OCI-LY1 (cell line): ENCODE measurements around the gene BCL2L13.

ENCODE experiments used
- H2AFZ ChIP-seq: fragments of 200-600 bp; sonication (generic), shearing (Covaris generic); 2 replicates; pipeline ENCODE4 v1.6.0; 2014; ENCODE audit warnings: antibody characterized with exemption, mild to moderate bottlenecking, low read length
- H3F3A ChIP-seq: fragments of 200-600 bp; sonication (generic), shearing (Covaris generic); 2 replicates; pipeline ENCODE4 v1.6.0; 2014; ENCODE audit warnings: mild to moderate bottlenecking, antibody characterized with exemption, low read length, moderate library complexity; ENCODE audit not compliant: insufficient read depth
- H3K27ac ChIP-seq: fragments of 200-600 bp; sonication (generic); 2 replicates; pipeline ENCODE4 v1.5.1; 2014; ENCODE audit warnings: low read length, mixed run types, mild to moderate bottlenecking, low read depth; ENCODE audit not compliant: poor library complexity, severe bottlenecking
- H3K27me3 ChIP-seq: fragments of 200-600 bp; sonication (generic); 2 replicates; pipeline ENCODE4 v1.6.0; 2014; ENCODE audit warnings: antibody characterized with exemption, mild to moderate bottlenecking, low read length, moderate library complexity; ENCODE audit not compliant: insufficient read depth
- H3K36me3 ChIP-seq: fragments of 200-600 bp; sonication (generic); 2 replicates; pipeline ENCODE4 v1.6.1; 2014; ENCODE audit warnings: mild to moderate bottlenecking, antibody characterized with exemption, low read length, moderate library complexity, mixed read lengths; ENCODE audit not compliant: insufficient read depth
- H3K4me1 ChIP-seq: fragments of 200-600 bp; sonication (generic); 2 replicates; pipeline ENCODE4 v1.5.1; 2014; ENCODE audit warnings: mild to moderate bottlenecking, low read length, moderate library complexity; ENCODE audit not compliant: insufficient read depth, severe bottlenecking
- H3K4me2 ChIP-seq: fragments of 200-600 bp; sonication (generic), shearing (Covaris generic); 2 replicates; pipeline ENCODE4 v1.6.1; 2014; ENCODE audit warnings: low read length
- H3K4me3 ChIP-seq: fragments of 200-600 bp; sonication (generic); 2 replicates; pipeline ENCODE4 v1.5.1; 2014; ENCODE audit warnings: low read length, low read depth, mild to moderate bottlenecking, mixed read lengths; ENCODE audit not compliant: poor library complexity, severe bottlenecking
- H3K79me2 ChIP-seq: fragments of 200-600 bp; shearing (Covaris generic); 2 replicates; pipeline ENCODE4 v1.6.1; 2016; ENCODE audit warnings: mixed run types, low read length, mixed read lengths; ENCODE audit not compliant: insufficient read depth
- H3K9ac ChIP-seq: fragments of 200-600 bp; sonication (generic), shearing (Covaris generic); 2 replicates; pipeline ENCODE4 v1.6.1; 2014; ENCODE audit warnings: mild to moderate bottlenecking, low read length, mixed read lengths
- H3K9me2 ChIP-seq: fragments of 200-600 bp; sonication (generic), shearing (Covaris generic); 2 replicates; pipeline ENCODE4 v1.6.1; 2014; ENCODE audit warnings: low read depth, mild to moderate bottlenecking, low read length, mixed read lengths
- H3K9me3 ChIP-seq: fragments of 200-600 bp; shearing (Covaris generic); 2 replicates; pipeline ENCODE4 v1.6.1; 2014; ENCODE audit warnings: low read length, mixed read lengths
- H4K20me1 ChIP-seq: fragments of 200-600 bp; sonication (generic), shearing (Covaris generic); 2 replicates; pipeline ENCODE4 v1.6.0; 2016; ENCODE audit warnings: mild to moderate bottlenecking, low read length; ENCODE audit not compliant: insufficient read depth
- EZH2 ChIP-seq: fragments of 200-600 bp; sonication (generic), shearing (Covaris generic); IDR thresholded peaks from 2 replicates; pipeline ENCODE4 v1.8.0; 2017; ENCODE audit warnings: borderline replicate concordance, mixed run types, mild to moderate bottlenecking, antibody characterized with exemption, low read length, moderate library complexity, mixed read lengths
- TF ChIP-seq, protein P1 (sequence below): fragments of 200-600 bp; sonication (generic), shearing (Covaris generic); IDR thresholded peaks from 2 replicates; pipeline ENCODE4 v1.5.1; 2017; ENCODE audit warnings: mild to moderate bottlenecking, antibody characterized with exemption, low read length, moderate library complexity, mixed read lengths

Gene BCL2L13

DNA sequence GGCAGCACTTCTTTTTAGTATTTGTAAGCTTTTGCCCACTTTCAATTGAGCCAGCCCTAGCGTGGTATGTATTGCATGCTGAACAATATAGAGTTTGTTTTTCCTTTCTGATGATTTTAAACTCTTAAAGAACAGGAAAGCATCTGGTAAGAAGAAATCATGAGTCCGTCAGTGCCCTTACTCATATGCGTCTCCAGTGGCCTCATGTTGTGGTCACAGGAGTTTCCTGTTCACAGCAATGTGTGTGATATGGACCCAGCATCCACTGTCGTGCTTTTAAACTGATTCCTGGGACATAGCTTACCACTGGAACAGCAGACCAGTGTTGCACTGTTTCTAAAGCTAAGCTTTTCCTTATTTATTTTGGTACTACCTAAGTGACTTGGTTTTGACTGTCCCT is 95.6 kb downstream of the BCL2L13 start:
- Histone ChIP-seq H3K79me2 (no peaks in the 10 kb centered on the region), H3F3A (0 out of 2 replicates have a peak, but pooled peaks cover 4% of the 10 kb centered on the region), H4K20me1 (no peaks in the 10 kb centered on the region), H3K4me2 (no peak overlapping the region), H3K9me3 (no peaks in the 10 kb centered on the region), H3K27ac (no peak overlapping the region), H3K4me3 (no peak overlapping the region), H2AFZ (no peak overlapping the region), H3K9me2 (no peaks in the 10 kb centered on the region), H3K4me1 (no peaks in the 10 kb centered on the region), H3K36me3 (peaks cover 60% of the 10 kb centered on the region; the same call in 1 of the 2 replicates), H3K27me3 (no peaks in the 10 kb centered on the region), H3K9ac (no peak overlapping the region)
- no peak for TF ChIP-seq EZH2
- TF ChIP-seq, protein P1, sequence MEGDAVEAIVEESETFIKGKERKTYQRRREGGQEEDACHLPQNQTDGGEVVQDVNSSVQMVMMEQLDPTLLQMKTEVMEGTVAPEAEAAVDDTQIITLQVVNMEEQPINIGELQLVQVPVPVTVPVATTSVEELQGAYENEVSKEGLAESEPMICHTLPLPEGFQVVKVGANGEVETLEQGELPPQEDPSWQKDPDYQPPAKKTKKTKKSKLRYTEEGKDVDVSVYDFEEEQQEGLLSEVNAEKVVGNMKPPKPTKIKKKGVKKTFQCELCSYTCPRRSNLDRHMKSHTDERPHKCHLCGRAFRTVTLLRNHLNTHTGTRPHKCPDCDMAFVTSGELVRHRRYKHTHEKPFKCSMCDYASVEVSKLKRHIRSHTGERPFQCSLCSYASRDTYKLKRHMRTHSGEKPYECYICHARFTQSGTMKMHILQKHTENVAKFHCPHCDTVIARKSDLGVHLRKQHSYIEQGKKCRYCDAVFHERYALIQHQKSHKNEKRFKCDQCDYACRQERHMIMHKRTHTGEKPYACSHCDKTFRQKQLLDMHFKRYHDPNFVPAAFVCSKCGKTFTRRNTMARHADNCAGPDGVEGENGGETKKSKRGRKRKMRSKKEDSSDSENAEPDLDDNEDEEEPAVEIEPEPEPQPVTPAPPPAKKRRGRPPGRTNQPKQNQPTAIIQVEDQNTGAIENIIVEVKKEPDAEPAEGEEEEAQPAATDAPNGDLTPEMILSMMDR, result no peak

- H2AFZ ChIP-seq, result no peak overlapping the region
- H3K79me2 ChIP-seq, result no peaks in the 10 kb centered on the region
- no peak for TF ChIP-seq EZH2
- TF ChIP-seq, protein P1, result no peak
- no peak overlapping the region for H3K9ac ChIP-seq
- H3K36me3 ChIP-seq, result peaks cover 23% of the 10 kb centered on the region; the same call in 1 of the 2 replicates
- no peaks in the 10 kb centered on the region for H3K4me1 ChIP-seq
- no peaks in the 10 kb centered on the region for H3K27me3 ChIP-seq
- H4K20me1 ChIP-seq, result no peaks in the 10 kb centered on the region
- H3K9me3 ChIP-seq, result no peaks in the 10 kb centered on the region
- no peak overlapping the region for H3K4me2 ChIP-seq
- H3K4me3 ChIP-seq, result no peak overlapping the region
- H3K9me2 ChIP-seq, result no peaks in the 10 kb centered on the region
- no peak overlapping the region for H3K27ac ChIP-seq
- H3F3A ChIP-seq, result 0 out of 2 replicates have a peak, but pooled peaks cover 4% of the 10 kb centered on the region
Measured at GRCh38 chr22:17738386-17739128, 100.0 kb downstream of the BCL2L13 start.

DNA sequence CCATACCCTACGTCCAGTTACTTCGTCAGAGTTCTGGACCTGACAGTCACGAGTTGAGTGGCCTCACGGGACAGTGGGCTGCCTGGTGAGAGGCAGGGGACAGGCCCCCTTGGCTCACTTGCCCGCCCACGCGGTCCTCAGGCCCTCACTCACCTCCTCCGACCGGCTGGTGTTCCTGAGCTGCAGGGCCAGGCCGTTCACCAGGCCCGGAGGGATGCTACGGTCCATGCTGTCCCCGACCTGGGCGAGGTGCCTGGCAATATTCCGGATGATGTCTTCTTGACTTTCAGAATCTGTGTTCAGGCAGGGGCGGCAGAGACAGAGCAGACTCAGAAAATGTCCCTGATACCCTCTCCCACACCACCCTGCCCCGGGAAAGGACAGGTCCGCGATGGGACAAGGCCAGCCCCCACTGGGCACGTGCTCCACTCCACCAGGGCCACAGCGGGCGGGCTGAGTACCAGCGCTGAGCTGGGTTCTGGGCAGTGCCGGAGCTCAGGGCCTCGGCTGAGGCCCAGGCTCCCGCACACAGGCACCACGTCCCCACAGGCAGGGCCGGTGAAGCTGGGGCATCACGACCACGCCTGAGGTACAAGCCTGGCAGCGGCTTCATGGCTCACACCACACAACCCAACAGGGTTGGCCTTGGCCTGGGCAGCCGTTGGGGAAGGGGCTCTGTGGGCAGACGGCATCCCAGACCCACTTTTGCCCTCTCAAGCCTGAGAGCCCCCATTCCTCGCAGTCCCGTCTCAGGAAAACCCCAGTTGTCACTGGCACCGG is 100.8 kb downstream of the BCL2L13 start:
- no peaks in the 10 kb centered on the region for H4K20me1 ChIP-seq
- no peak overlapping the region for H2AFZ ChIP-seq
- H3K9me2 ChIP-seq, result no peaks in the 10 kb centered on the region
- H3K27me3 ChIP-seq, result no peaks in the 10 kb centered on the region
- H3K9ac ChIP-seq, result no peak overlapping the region
- no peaks in the 10 kb centered on the region for H3K9me3 ChIP-seq
- no peak overlapping the region for H3K4me3 ChIP-seq
- TF ChIP-seq, protein P1, result no peak
- TF ChIP-seq EZH2, result no peak
- H3K36me3 ChIP-seq, result peaks cover 14% of the 10 kb centered on the region; the same call in 1 of the 2 replicates
- no peaks in the 10 kb centered on the region for H3K4me1 ChIP-seq
- H3K27ac ChIP-seq, result no peak overlapping the region
- H3K4me2 ChIP-seq, result no peak overlapping the region
- 0 out of 2 replicates have a peak, but pooled peaks cover 4% of the 10 kb centered on the region for H3F3A ChIP-seq
- H3K79me2 ChIP-seq, result no peaks in the 10 kb centered on the region
